Panc1 (cell line): Measurements from ENCODE around the gene ADGRB3. TPM values are rescaled to one million over a fixed set of nuclear protein-coding genes. Genes with fewer than 3 reads are reported as not detected.
A peak's percentile ranks its signal among the peaks of the same experiment; 100 is the strongest.

ENCODE experiments used
- ATAC-seq: fragments of 200-7000 bp; cut with Tn5 transposase; 2 replicates; pipeline ENCODE4 v1.9.1; 2020; ENCODE audit warnings: mild to moderate bottlenecking, moderate library complexity
- Bru-seq: library from RNA; stranded (reverse); fragments of 400-500 nt; gene quantifications from one replicate; lab custom pipeline; 2021; lab: Mats Ljungman, UMichigan
- BruChase-seq, 2 experiments: library from RNA; stranded (reverse); fragments of 400-500 nt; gene quantifications; one replicate each; lab custom pipeline; 2021; lab: Mats Ljungman, UMichigan
- BruUV-seq: library from RNA; stranded (reverse); fragments of 400-500 nt; replicated peaks from 2 replicates; lab custom pipeline; 2021; lab: Mats Ljungman, UMichigan
- CTCF ChIA-PET: fragments of 300-600 bp; sonication (Branson Sonifier 250); formaldehyde crosslinking; loops from one replicate; lab custom pipeline; 2022; ENCODE audit warnings: antibody characterized with exemption; lab: Charles Lee
- POLR2A ChIA-PET: fragments of 300-600 bp; sonication (Branson Sonifier 250); formaldehyde crosslinking; loops from one replicate; lab custom pipeline; 2022; ENCODE audit warnings: antibody characterized with exemption; lab: Charles Lee
- DNase-seq: peaks from one replicate; pipeline ENCODE4 v3.0.0-alpha.2; 2010; ENCODE audit warnings: low read depth, low spot score
- H3K27ac ChIP-seq: 2 replicates; pipeline ENCODE4 v1.5.1; 2011; ENCODE audit warnings: mild to moderate bottlenecking, low read length, inconsistent platforms
- H3K27me3 ChIP-seq: fragments of 200-500 bp; sonication (Bioruptor generic); 2 replicates; pipeline ENCODE4 v1.6.0; 2014; ENCODE audit warnings: low read length, inconsistent platforms; ENCODE audit not compliant: control insufficient read depth, insufficient read depth
- H3K36me3 ChIP-seq: fragments of 200-500 bp; sonication (Bioruptor generic); 2 replicates; pipeline ENCODE4 v1.5.1; 2014; ENCODE audit warnings: inconsistent platforms, mild to moderate bottlenecking, low read length, moderate library complexity; ENCODE audit not compliant: control insufficient read depth, insufficient read depth
- H3K4me1 ChIP-seq: 2 replicates; pipeline ENCODE4 v1.5.1; 2011; ENCODE audit warnings: inconsistent platforms, mild to moderate bottlenecking, low read length, moderate library complexity; ENCODE audit not compliant: control insufficient read depth, insufficient read depth
- H3K4me3 ChIP-seq, 2 experiments: 2 replicates each; pipeline ENCODE4 v1.5.1; 2011 to 2012; ENCODE audit warnings: low read depth in 2 of 2, low read length in 2 of 2, mild to moderate bottlenecking in 2 of 2, inconsistent platforms in 1 of 2, moderate library complexity in 1 of 2
- H3K9me3 ChIP-seq: fragments of 200-500 bp; sonication (Bioruptor generic); 2 replicates; pipeline ENCODE4 v1.5.1; 2014; ENCODE audit warnings: low read depth, mild to moderate bottlenecking, inconsistent platforms, low read length, moderate library complexity; ENCODE audit not compliant: control insufficient read depth, insufficient read depth
- POLR2AphosphoS5 ChIP-seq: IDR thresholded peaks from 2 replicates; pipeline ENCODE4 v1.6.1; 2012; ENCODE audit warnings: mild to moderate bottlenecking, low read depth, low read length, moderate library complexity
- SIN3A ChIP-seq: IDR thresholded peaks from 2 replicates; pipeline ENCODE4 v1.6.1; 2012; ENCODE audit warnings: low read depth, mild to moderate bottlenecking, low read length, moderate library complexity, borderline replicate concordance; ENCODE audit not compliant: insufficient read depth
- TCF7L2 ChIP-seq: IDR thresholded peaks from 2 replicates; pipeline ENCODE4 v1.6.1; 2011; ENCODE audit warnings: mild to moderate bottlenecking, low read depth, low read length, inconsistent platforms
- in situ Hi-C: cut with HindIII; loops from 2 replicates; pipeline ENCODE4 v1.10.0; 2016; ENCODE audit warnings: low sequenced_read_pairs, low pct_unique_long_range_greater_than_20kb
- intact Hi-C: fragments of 100-400 bp; cut with micrococcal nuclease; formaldehyde crosslinking; loops from one replicate; pipeline ENCODE4 v1.10.0; 2022; ENCODE audit not compliant: unreplicated experiment
- long read RNA-seq: library from polyadenylated mRNA; unstranded; transcript quantifications from one replicate; pipeline ENCODE4 v2.0.0, GENCODE V29; 2021; ENCODE audit not compliant: unreplicated experiment
- polyA plus RNA-seq: library from polyadenylated mRNA; unstranded; fragments of >200 nt; gene quantifications from one replicate; pipeline ENCODE4 v1.2.1, GENCODE V29; 2012; ENCODE audit warnings: missing spikeins; ENCODE audit not compliant: insufficient read length
- total RNA-seq: library from RNA; stranded (reverse); gene quantifications from one replicate; pipeline ENCODE4 v1.2.1, GENCODE V29; 2021; ENCODE audit not compliant: unreplicated experiment
- TF ChIP-seq, protein P1 (sequence below): fragments of 450-650 bp; IDR thresholded peaks from 2 replicates; pipeline ENCODE4 v1.5.1; 2017; ENCODE audit warnings: mild to moderate bottlenecking
- TF ChIP-seq, protein P2 (sequence below), 2 experiments: IDR thresholded peaks; 2 replicates each; pipeline ENCODE4 v1.6.1; 2011 to 2012; ENCODE audit warnings: low read depth in 2 of 2, control low read depth in 1 of 2, low read length in 1 of 2, mild to moderate bottlenecking in 1 of 2, moderate library complexity in 1 of 2; ENCODE audit not compliant: insufficient read depth in 1 of 2

The ADGRB3 gene
- 0.10 TPM for total RNA-seq
- polyA plus RNA-seq, result not detected
- Bru-seq, nascent RNA, result percentile 16 among the genes with signal in this experiment
- percentile 19 among the genes with signal in this experiment for BruChase-seq, experiment 1, labeled RNA remaining after a 2-hour chase
- percentile 15 among the genes with signal in this experiment for BruChase-seq, experiment 2, labeled RNA remaining after a 6-hour chase
- long read RNA-seq, result 0 reads

DNA sequence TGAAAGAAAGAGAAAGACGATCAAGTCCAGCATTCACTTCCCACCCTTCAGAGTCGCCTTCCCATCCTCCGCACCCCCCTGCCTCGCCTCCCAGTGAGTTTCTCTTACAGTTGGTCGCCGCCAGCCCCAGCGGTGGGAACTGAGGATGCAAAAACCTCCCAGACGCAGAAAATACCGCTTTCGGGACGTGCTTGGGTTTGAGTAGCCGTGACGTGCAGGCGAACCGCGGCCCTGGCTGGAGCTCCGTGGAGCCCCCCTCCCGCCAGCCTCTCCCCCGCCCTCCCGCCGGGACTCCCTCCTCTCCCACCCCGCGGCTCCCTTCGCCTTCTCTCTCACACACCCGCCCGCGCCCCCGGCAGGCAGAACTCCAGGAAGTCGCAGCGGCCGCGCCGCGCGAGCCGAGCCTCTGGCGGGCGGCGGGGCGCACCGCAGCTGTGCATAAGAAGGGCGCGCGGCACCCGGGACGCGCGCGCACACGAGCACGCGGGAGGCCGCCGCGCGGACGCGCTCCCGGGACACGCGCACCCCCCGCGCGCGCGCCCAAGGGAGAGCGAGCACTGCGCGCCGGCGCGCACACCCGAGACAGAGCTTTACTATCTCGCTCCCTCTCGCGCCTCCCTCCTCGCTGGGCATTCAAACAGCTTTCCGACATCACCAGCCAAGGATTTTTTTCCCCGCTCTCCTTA lies at the start of gene ADGRB3:
Gene ADGRB3, plus strand, starts transcription at position 557 of the 686 bp plus-strand sequence. CDS start 3,394 bp downstream, outside the sequence.
- Histone ChIP-seq H3K4me1 (peaks cover 20% of the 10 kb centered on the region), H3K36me3 (no peaks in the 10 kb centered on the region; the same call in 1 of the 2 replicates), H3K9me3 (no peaks in the 10 kb centered on the region), H3K27ac (no peak within 1 kb of the TSS), H3K27me3 (peaks cover 36% of the 10 kb centered on the region), H3K4me3 (peak within 1 kb of the TSS; percentile 49 to 55)
- intact Hi-C loops (loop anchor here (5.0 to 10.0 kb wide), 2 partner anchors 322 to 1710 kb away; no protein-coding TSS in a partner anchor), in situ Hi-C loops (no loop called here)
- ATAC-seq, result peak; percentile 86
- no peak for DNase-seq
- no TSS peak for BruUV-seq
- TF ChIP-seq SIN3A, result no peak
- TF ChIP-seq, protein P1, sequence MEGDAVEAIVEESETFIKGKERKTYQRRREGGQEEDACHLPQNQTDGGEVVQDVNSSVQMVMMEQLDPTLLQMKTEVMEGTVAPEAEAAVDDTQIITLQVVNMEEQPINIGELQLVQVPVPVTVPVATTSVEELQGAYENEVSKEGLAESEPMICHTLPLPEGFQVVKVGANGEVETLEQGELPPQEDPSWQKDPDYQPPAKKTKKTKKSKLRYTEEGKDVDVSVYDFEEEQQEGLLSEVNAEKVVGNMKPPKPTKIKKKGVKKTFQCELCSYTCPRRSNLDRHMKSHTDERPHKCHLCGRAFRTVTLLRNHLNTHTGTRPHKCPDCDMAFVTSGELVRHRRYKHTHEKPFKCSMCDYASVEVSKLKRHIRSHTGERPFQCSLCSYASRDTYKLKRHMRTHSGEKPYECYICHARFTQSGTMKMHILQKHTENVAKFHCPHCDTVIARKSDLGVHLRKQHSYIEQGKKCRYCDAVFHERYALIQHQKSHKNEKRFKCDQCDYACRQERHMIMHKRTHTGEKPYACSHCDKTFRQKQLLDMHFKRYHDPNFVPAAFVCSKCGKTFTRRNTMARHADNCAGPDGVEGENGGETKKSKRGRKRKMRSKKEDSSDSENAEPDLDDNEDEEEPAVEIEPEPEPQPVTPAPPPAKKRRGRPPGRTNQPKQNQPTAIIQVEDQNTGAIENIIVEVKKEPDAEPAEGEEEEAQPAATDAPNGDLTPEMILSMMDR, result peak; percentile 25; the same call in 1 of the 2 replicates
- ChIA-PET POLR2A (interaction anchor here (0.6 kb wide), 2 partner anchors 43 to 1460 kb away, joined by 3 to 5 read pairs; no protein-coding TSS in a partner anchor), CTCF (interaction anchor here (0.6 kb wide), 1 partner anchor 547 kb away, joined by 4 read pairs; no protein-coding TSS in a partner anchor)

DNA sequence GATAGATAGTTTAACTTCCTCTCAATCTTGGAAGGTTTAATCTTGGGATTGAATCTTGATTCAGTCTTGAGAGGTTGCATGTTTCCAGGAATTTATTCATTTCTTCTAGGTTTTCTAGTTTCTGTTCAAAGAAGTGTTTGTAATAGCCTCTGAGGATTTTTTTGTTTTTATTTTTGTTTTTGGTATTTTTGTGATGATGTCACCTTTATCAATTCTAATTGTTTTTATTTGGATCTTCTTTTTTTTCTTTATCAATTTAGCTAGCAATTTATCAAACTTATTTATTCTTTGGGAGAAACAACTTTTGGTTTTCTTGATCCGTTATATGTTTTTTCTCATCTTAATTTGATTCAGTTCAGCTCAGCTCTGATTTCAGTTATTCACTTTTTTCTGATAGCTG lies 41.5 kb upstream of the ADGRB3 start:
- CTCF ChIA-PET, result no interaction called here
- Histone ChIP-seq H3K9me3 (no peaks in the 10 kb centered on the region), H3K36me3 (no peaks in the 10 kb centered on the region), H3K4me1 (no peaks in the 10 kb centered on the region), H3K27me3 (no peaks in the 10 kb centered on the region), H3K27ac (no peak overlapping the region), H3K4me3 (no peak overlapping the region)
- ATAC-seq (no peak), DNase-seq (no peak)
- POLR2A ChIA-PET, result no interaction called here
- in situ Hi-C loops, result no loop called here
- TF ChIP-seq, protein P1, result no peak
- TF ChIP-seq TCF7L2 (no peak), SIN3A (no peak), POLR2AphosphoS5 (no peak)
- TF ChIP-seq, protein P2, sequence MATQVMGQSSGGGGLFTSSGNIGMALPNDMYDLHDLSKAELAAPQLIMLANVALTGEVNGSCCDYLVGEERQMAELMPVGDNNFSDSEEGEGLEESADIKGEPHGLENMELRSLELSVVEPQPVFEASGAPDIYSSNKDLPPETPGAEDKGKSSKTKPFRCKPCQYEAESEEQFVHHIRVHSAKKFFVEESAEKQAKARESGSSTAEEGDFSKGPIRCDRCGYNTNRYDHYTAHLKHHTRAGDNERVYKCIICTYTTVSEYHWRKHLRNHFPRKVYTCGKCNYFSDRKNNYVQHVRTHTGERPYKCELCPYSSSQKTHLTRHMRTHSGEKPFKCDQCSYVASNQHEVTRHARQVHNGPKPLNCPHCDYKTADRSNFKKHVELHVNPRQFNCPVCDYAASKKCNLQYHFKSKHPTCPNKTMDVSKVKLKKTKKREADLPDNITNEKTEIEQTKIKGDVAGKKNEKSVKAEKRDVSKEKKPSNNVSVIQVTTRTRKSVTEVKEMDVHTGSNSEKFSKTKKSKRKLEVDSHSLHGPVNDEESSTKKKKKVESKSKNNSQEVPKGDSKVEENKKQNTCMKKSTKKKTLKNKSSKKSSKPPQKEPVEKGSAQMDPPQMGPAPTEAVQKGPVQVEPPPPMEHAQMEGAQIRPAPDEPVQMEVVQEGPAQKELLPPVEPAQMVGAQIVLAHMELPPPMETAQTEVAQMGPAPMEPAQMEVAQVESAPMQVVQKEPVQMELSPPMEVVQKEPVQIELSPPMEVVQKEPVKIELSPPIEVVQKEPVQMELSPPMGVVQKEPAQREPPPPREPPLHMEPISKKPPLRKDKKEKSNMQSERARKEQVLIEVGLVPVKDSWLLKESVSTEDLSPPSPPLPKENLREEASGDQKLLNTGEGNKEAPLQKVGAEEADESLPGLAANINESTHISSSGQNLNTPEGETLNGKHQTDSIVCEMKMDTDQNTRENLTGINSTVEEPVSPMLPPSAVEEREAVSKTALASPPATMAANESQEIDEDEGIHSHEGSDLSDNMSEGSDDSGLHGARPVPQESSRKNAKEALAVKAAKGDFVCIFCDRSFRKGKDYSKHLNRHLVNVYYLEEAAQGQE (IDR thresholded peaks at IDR 0.05; ENCODE audit: insufficient read depth in 1 of 2, low read depth in 2 of 2, low read length in 1 of 2), result no peak
- no TSS peak for BruUV-seq
- intact Hi-C loops, result no loop called here
